GM18873 (cell line): ENCODE results near the gene PRPF38B.
A peak's percentile ranks its signal among the peaks of the same experiment; 100 is the strongest.

Experiments
- ATAC-seq: cut with Tn5 transposase; IDR thresholded peaks from one replicate; pipeline ENCODE4 v1.9.1; 2021; ENCODE audit warnings: mild to moderate bottlenecking, moderate library complexity, moderate number of reproducible peaks; ENCODE audit not compliant: unreplicated experiment, low FRiP score

PRPF38B gene

GRCh38 chr1:108716437-108717230 is 24.5 kb downstream of the PRPF38B start:
- no peak for ATAC-seq

- no peak for ATAC-seq
These were observed 25.7 kb downstream of the PRPF38B start for GRCh38 chr1:108717774-108718316.

- ATAC-seq, result no peak
These were observed 27.0 kb downstream of the PRPF38B start for GRCh38 chr1:108718927-108719655.

- no peak for ATAC-seq
These were observed 27.7 kb downstream of the PRPF38B start for GRCh38 chr1:108719656-108720435.

- no peak for ATAC-seq
These were observed 30.2 kb downstream of the PRPF38B start for GRCh38 chr1:108722292-108722691.

GRCh38 chr1:108725906-108726305 is 33.8 kb downstream of the PRPF38B start:
- no peak for ATAC-seq

- ATAC-seq, result no peak
These were observed 36.3 kb downstream of the PRPF38B start for GRCh38 chr1:108728327-108728923.

GRCh38 chr1:108729481-108729880 is 37.4 kb downstream of the PRPF38B start:
- ATAC-seq, result no peak

- ATAC-seq, result no peak
These were observed 40.3 kb downstream of the PRPF38B start for GRCh38 chr1:108732398-108732797.

- no peak for ATAC-seq
These were observed 42.2 kb downstream of the PRPF38B start for GRCh38 chr1:108734171-108734865.

- ATAC-seq, result no peak
These were observed 50.1 kb downstream of the PRPF38B start for GRCh38 chr1:108742253-108742652.

- ATAC-seq, result no peak
These were observed 53.9 kb downstream of the PRPF38B start for GRCh38 chr1:108745980-108746381.

GRCh38 chr1:108746382-108747170 is 54.5 kb downstream of the PRPF38B start, which contains the start of gene STXBP3:
Gene STXBP3 (plus strand): TSS chr1:108746674. CDS start chr1:108746738, 64 bp downstream.
- peak; percentile 81 for ATAC-seq

GRCh38 chr1:108747171-108747850 is 55.2 kb downstream of the PRPF38B start:
- ATAC-seq, result peak; percentile 22

GRCh38 chr1:108747898-108748297 is 55.8 kb downstream of the PRPF38B start:
- no peak for ATAC-seq

- no peak for ATAC-seq
These were observed 57.0 kb downstream of the PRPF38B start for GRCh38 chr1:108749081-108749480.

GRCh38 chr1:108750476-108751181 is 58.5 kb downstream of the PRPF38B start:
- ATAC-seq, result no peak
